ENCODE data around the gene NDRG3. TPM values are rescaled to one million over a fixed set of nuclear protein-coding genes. Genes with fewer than 3 reads are reported as not detected.
"Not testable (repeated sequence)": the region's sequence is repeated elsewhere in the genome, so short reads cannot be mapped to it uniquely, and the experiment has no call there.

Gene NDRG3
- total RNA-seq, 1 donor, result 30.7 TPM

DNA sequence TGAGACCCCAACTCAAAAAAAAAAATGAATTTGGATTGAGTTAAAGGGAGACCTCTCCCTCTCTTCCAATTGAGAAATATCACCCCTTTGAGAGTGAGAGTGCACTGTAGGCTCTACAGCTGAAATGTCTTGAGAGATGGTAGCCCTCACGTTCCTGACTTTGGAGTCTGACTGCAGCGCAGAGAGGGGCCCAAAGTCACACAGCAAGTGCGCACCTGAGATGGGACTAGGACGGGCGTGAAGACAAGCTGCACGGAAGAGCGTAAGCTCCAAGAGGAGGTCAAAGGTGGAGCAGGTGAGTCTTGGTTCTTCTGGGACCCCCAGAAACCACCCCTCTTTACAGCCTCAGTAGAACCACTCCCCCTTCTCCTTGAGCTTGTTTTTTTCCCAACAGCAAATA lies 100.5 kb downstream of the NDRG3 start:
- H3K4me3 ChIP-seq (ENCODE audit: low read depth, low read length), result no peak overlapping the region
- DNase-seq (ENCODE audit: low read depth), result no peak
- TF ChIP-seq, protein P1, sequence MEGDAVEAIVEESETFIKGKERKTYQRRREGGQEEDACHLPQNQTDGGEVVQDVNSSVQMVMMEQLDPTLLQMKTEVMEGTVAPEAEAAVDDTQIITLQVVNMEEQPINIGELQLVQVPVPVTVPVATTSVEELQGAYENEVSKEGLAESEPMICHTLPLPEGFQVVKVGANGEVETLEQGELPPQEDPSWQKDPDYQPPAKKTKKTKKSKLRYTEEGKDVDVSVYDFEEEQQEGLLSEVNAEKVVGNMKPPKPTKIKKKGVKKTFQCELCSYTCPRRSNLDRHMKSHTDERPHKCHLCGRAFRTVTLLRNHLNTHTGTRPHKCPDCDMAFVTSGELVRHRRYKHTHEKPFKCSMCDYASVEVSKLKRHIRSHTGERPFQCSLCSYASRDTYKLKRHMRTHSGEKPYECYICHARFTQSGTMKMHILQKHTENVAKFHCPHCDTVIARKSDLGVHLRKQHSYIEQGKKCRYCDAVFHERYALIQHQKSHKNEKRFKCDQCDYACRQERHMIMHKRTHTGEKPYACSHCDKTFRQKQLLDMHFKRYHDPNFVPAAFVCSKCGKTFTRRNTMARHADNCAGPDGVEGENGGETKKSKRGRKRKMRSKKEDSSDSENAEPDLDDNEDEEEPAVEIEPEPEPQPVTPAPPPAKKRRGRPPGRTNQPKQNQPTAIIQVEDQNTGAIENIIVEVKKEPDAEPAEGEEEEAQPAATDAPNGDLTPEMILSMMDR (IDR thresholded peaks at IDR 0.05; ENCODE audit: insufficient read depth, low read depth, low read length), result no peak

DNA sequence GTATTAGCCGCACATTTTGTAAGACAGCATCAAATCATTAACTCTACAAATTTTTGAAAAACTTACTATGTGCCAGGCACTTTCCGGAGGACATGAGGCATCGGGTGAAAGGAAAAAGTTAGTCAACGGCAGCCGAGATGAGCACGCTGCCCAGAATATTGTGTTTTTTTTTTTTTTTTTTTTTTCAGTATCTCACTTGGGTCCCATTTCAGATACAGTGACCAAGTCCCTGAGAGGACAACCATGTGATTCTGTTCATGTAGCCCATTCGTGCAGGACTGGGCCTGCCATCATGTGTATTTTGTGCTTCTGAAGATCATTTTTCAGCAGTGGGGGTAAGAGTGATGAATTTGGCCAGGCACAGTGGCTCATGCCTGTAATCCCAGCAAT lies 101.2 kb downstream of the NDRG3 start:
- H3K4me3 ChIP-seq (ENCODE audit: low read depth, low read length), result no peak overlapping the region
- no peak for DNase-seq (ENCODE audit: low read depth)
- TF ChIP-seq, protein P1 (IDR thresholded peaks at IDR 0.05; ENCODE audit: insufficient read depth, low read depth, low read length), result no peak

DNA sequence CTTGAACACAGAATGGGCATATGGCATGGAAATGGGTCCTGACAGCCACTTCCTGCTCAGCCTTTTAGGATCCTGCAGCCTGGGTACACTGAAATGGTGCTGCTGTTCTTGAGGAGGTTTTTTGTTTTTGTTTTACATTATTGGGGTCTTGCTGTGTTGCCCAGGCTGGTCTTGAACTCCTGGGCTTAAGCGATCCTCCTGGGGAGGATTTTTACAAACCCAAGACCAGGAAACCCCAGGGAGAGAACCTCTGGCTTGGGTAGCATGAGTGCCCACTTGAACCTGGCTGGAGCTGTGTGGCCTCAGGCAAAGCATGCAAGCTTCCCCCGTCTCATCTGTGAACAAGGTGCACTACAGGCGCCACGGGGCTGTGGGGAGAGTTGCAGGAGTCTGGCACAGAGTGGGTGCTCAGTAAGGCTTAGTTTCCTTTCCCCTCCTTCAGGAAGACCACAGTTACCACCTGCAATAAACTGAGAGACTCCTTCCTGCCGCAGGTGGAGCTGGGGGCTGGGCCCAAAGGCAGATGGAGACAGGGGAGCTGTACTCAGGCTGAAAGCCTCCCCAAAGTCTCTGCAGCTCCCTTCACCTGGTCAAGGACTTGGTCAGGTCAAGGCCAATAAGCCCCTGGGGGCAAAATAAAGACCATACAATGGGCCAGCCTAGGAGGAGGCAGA lies 101.7 kb downstream of the NDRG3 start:
- TF ChIP-seq, protein P1 (IDR thresholded peaks at IDR 0.05; ENCODE audit: insufficient read depth, low read depth, low read length), result no peak
- DNase-seq (ENCODE audit: low read depth), result no peak
- H3K4me3 ChIP-seq (ENCODE audit: low read depth, low read length), result no peak overlapping the region

DNA sequence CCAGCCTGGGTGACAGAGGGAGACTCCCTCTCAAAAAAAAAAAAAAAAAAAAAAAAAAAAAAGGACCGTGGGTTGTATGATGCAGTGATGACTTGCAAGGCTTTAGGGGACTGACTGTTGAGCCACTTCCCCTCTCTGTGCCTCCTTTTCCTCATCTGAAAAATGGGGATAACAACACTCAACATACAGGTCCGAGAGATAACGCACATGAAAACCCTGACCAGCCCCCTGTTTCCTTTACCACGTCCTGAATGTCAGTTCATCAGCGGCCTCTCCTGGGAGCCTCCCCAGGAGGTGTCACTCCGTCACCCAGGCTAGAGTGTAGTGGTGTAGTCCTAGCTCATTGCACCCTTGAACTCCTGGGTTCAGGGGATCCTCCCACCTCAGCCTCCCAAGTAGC lies 103.8 kb downstream of the NDRG3 start:
- DNase-seq (ENCODE audit: low read depth), result no peak
- TF ChIP-seq, protein P1 (IDR thresholded peaks at IDR 0.05; ENCODE audit: insufficient read depth, low read depth, low read length), result no peak
- no peak overlapping the region for H3K4me3 ChIP-seq (ENCODE audit: low read depth, low read length)

DNA sequence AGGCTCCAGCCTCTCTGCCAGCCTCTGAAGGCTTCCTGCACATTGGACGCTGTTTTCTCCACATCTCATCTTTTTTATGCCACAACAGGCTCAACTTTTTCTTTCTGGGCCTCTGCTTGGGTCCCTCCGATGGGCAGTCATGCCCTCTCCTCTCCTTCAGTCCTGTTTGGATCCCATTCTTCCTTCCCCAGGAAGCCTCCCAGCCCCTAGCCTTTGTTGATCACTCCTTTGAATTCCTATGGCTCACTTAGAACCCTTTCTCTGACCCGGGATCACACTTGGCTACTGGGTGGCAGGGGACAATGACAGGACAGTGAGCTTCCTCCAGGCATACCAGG lies 104.4 kb downstream of the NDRG3 start:
- TF ChIP-seq, protein P1 (IDR thresholded peaks at IDR 0.05; ENCODE audit: insufficient read depth, low read depth, low read length), result no peak
- no peak for DNase-seq (ENCODE audit: low read depth)

DNA sequence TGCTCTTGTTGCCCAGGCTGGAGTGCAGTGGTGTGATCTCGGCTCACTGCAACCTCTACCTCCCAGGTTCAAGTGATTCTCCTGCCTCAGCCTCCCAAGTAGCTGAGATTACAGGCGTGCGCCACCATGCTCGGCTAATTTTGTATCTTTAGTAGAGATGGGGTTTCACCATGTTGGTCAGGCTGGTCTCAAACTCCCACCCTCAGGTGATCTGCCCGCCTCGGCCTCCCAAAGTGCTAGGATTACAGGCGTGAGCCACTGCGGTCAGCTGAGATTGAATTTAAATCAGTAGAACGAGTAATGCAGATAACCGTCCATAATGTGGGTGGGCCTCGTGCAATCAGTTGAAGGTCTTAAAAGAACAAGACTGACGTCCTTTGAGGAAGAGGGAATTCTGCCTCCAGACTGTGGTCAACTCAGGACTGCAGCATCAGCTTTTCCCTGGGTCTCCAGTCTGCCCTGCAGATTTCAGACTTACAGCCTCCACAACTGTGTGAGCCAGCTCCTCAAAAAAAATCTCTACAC lies 107.0 kb downstream of the NDRG3 start:
- not testable (repeated sequence) for DNase-seq (ENCODE audit: low read depth); H3K4me3 ChIP-seq (ENCODE audit: low read depth, low read length)

More for the DNA sequence above, 104.4 kb downstream of the NDRG3 start:
- no peak overlapping the region for H3K4me3 ChIP-seq (ENCODE audit: low read depth, low read length)

DNA sequence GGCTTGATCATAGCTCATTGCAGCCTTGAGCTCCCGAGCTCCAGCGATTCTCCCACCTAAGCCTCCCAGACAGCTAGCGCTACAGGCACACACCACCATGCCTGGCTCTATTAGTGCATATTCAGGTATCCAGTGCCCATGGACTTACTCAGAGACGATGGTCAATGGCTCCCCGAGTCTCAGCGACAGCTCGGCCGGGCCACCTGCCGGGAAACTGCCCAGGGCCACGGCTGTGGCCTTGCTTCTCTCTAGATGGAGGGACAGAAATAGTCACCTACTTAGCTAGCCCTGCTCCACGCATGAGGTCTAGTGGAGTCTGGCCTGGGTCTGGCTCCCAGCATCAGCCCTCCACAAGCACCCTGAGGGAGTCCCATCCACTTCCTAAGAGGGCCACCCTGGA lies 111.5 kb downstream of the NDRG3 start:
- DNase-seq (ENCODE audit: low read depth), result no peak
- H3K4me3 ChIP-seq (ENCODE audit: low read depth, low read length), result no peak overlapping the region
- TF ChIP-seq, protein P1 (IDR thresholded peaks at IDR 0.05; ENCODE audit: insufficient read depth, low read depth, low read length), result no peak

All from fibroblast of villous mesenchyme (primary cell).